Keratinocyte (primary cell): ENCODE data around the gene NRXN2.

Source experiments
- EZH2 ChIP-seq: IDR thresholded peaks from one replicate; pipeline ENCODE4 v1.6.1; 2012; ENCODE audit warnings: inconsistent platforms, mild to moderate bottlenecking, low read length, moderate library complexity
- TF ChIP-seq, protein P1 (sequence below), 3 experiments: IDR thresholded peaks in 1 of 3; conservative IDR thresholded peaks in 1 of 3; optimal IDR thresholded peaks in 1 of 3; 2 replicates in 2 of 3; 3 replicates in 1 of 3; pipeline versions ENCODE3 to v1.5.1; 2011; ENCODE audit warnings: low read length in 3 of 3, mild to moderate bottlenecking in 3 of 3, moderate library complexity in 2 of 3, control low read depth in 1 of 3, inconsistent platforms in 1 of 3; ENCODE audit not compliant: insufficient read depth in 2 of 3; ENCODE audit errors: extremely low read depth in 1 of 3

DNA sequence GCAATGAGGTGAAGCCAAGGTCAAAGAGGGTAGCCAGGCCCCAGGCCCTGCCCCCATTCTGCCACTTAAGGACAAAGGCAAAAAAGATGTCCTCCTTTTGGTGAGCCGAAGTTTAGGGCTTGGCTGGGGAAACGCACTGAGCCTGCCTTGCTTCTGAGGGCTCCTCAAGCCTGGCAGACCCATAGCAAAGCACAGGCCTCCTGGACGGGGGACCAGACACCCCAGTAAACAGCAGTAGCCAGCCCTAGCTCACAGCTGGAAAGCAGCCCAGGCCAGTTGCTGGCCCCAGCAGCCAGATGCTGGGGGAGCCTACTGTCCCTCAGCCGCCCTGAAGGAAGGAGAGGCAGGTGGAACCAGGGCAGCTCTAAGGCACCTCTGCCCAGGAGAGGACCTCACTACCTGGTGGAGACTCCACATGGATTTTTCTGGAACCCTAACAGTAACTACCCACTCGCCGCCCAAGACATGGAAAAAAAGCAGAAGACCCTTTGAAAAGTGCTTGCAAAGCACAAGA, 40.6 kb upstream of the NRXN2 start:
- TF ChIP-seq, protein P1, sequence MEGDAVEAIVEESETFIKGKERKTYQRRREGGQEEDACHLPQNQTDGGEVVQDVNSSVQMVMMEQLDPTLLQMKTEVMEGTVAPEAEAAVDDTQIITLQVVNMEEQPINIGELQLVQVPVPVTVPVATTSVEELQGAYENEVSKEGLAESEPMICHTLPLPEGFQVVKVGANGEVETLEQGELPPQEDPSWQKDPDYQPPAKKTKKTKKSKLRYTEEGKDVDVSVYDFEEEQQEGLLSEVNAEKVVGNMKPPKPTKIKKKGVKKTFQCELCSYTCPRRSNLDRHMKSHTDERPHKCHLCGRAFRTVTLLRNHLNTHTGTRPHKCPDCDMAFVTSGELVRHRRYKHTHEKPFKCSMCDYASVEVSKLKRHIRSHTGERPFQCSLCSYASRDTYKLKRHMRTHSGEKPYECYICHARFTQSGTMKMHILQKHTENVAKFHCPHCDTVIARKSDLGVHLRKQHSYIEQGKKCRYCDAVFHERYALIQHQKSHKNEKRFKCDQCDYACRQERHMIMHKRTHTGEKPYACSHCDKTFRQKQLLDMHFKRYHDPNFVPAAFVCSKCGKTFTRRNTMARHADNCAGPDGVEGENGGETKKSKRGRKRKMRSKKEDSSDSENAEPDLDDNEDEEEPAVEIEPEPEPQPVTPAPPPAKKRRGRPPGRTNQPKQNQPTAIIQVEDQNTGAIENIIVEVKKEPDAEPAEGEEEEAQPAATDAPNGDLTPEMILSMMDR (optimal IDR thresholded peaks at IDR 0.05 in 1 of 3, IDR thresholded peaks at IDR 0.05 in 1 of 3, conservative IDR thresholded peaks at IDR 0.05 in 1 of 3; ENCODE audit: extremely low read depth in 1 of 3, insufficient read depth in 2 of 3, low read length in 3 of 3) = no peak
- TF ChIP-seq EZH2 = no peak
